GM21423 (cell line): ENCODE results near the gene CDR2L.
"Not testable (repeated sequence)": the region's sequence is repeated elsewhere in the genome, so short reads cannot be mapped to it uniquely, and the experiment has no call there.

Experiments used
- ATAC-seq: cut with Tn5 transposase; IDR thresholded peaks from one replicate; pipeline ENCODE4 v1.9.1; 2021; ENCODE audit warnings: mild to moderate bottlenecking, moderate library complexity; ENCODE audit not compliant: unreplicated experiment

Gene CDR2L

GRCh38 chr17:74957935-74958740 lies 29.3 kb upstream of the CDR2L start:
- ATAC-seq: no peak

GRCh38 chr17:74959826-74960515 lies 27.5 kb upstream of the CDR2L start:
- ATAC-seq: no peak

- no peak for ATAC-seq
Observed at GRCh38 chr17:74960570-74961342, 26.7 kb upstream of the CDR2L start.

DNA sequence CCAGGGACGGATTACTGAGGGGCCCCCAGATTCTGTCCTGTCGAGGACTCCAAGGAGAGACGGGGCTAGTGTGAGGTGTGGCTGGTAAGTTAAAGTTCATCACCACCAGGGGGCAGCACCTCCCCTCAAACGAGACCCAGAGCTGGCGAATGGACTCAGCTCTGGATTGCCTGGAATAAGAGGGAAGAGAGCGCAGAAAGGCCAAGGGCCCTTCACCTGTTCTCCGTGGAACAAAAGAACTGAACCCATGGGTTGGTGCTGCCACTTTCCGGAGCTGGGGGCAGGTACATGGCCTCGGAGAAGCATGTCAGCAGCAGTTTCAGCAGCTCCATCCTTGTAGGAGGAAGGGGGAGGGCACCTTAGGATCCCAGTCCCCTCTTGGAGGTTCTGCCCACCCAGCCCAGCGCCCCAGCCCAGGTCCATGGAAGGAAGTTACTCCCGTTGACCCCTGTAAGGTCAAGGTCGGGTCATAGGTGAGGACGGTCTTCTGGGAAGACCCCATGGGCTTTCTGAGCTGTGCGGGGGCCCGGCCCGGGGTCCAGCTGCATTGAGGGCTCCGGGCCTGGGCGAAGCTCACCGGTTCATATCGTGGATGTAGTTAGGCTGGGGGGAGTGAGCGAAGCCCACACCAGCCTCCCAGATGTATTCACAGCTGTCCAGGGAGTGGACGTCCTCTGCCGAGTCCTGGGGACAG lies 25.6 kb upstream of the CDR2L start:
- no peak for ATAC-seq

DNA sequence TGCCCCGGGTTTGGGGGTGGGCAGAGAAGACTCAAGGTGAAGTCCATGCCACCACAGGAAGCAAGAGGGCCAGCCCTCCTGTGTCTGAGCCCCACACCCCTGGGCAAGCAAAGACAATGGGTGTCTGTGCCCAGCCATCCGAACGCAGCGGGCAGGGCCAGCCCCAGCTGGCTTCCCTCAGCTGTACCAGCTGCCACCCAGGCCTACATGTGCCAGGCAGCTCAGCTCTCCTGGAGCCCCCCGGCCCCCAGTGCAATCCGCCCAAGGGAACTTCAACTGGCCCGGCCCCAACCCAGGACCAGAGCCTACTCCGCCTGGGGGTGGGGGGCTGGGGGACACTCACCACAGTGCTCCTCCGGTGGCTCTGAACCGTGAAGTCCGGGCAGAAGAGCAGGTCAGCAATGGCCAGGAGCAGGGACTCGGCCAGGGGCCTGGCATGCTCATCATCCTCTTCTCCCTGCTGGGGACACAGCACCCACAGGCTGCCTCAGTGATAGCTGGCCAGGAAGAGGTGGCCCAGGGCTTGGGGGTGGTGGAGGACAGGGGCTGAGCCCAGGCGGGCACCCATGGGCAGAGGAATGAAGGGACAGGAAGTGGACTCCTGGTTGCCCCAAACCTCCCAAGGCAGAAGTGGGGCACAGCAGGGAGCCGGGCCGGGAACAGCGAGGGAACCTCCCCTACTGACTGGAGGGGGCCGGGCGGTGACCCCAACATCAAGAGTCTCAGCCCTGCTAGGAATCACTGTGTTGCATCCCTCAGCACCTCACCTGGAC lies 24.6 kb upstream of the CDR2L start:
- ATAC-seq: no peak

DNA sequence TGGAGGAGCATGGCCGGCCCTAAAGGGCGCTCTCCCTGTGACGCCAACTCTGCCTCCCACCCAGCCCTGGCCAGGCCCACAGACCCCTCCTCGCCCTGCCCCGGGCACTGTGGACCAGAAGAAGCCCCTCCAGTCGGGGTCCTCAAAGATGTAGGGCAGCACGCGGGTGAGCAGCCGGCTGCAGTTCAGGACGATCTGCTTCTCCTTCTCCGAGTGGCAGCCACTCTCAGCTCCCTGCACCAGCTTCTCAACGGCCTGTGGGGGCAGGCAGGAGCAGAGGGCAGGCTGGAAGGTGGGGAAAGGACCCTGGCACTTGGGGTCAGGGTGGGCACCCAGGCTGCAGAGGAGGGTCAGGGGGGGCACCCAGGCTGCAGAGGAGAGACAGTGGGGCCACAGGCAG lies 23.8 kb upstream of the CDR2L start:
- no peak for ATAC-seq

DNA sequence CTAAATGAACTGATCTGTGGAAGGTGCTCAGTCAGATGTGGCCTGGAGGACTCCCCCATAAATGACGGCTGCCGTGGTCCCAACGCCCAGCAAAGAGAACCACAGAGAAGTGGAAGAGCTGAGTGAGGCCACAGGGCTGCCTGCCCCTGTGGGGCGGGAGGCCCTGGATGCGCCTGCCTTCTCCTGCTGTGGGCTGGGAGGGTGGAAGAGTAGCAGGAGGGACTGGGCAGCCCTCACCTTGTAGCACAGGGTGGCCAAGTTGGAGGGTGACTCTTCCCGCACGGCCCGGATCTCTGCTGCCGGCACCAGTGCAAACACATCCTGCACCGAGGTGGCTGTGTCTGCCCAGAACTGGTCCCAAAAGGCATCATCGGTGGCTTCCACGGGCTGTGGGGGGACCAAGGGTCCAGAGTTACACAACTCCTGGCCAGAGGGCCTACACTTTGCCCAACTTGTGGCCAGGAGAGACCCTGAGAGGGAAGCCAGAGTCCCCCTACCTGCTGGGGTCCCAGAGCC lies 23.1 kb upstream of the CDR2L start:
- ATAC-seq: no peak

- no peak for ATAC-seq
Observed at GRCh38 chr17:74964988-74965622, 22.3 kb upstream of the CDR2L start.

DNA sequence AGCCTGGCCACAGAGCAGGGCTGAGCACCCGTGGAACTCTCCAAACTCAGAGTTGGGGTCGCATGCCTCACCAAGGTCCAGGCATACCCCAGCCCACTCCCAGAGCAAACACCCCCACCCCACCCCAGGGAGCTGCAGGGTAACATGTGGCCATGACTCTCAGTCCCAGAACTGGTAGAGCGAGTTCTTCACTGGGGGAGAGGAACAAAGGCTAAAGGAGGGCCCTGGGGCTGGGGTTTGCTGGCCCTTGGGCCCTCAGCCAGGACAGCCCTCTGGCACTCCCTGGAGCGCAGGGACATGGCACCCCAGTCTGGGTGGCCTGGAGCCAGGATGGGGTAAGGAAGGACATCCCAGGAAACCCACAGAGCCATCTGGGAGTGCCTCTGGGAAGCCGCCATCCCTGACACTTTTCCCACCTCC lies 19.1 kb upstream of the CDR2L start:
- ATAC-seq: no peak

- ATAC-seq: not testable (repeated sequence)
Observed at GRCh38 chr17:74969501-74969900, 17.9 kb upstream of the CDR2L start.

- no peak for ATAC-seq
Observed at GRCh38 chr17:74970395-74970794, 17.0 kb upstream of the CDR2L start.

- no peak for ATAC-seq
Observed at GRCh38 chr17:74971069-74971841, 16.2 kb upstream of the CDR2L start.

GRCh38 chr17:74971842-74972106 lies 15.7 kb upstream of the CDR2L start:
- ATAC-seq: no peak

GRCh38 chr17:74972107-74972972 lies 15.1 kb upstream of the CDR2L start, which contains the start of gene HID1:
TSS of gene HID1 (minus strand) at chr17:74972759. CDS start at chr17:74972656, 103 bp downstream.
- ATAC-seq: no peak

- no peak for ATAC-seq
Observed at GRCh38 chr17:74972973-74973328, 14.5 kb upstream of the CDR2L start.

- ATAC-seq: no peak
Observed at GRCh38 chr17:74975943-74976342, 11.5 kb upstream of the CDR2L start.

DNA sequence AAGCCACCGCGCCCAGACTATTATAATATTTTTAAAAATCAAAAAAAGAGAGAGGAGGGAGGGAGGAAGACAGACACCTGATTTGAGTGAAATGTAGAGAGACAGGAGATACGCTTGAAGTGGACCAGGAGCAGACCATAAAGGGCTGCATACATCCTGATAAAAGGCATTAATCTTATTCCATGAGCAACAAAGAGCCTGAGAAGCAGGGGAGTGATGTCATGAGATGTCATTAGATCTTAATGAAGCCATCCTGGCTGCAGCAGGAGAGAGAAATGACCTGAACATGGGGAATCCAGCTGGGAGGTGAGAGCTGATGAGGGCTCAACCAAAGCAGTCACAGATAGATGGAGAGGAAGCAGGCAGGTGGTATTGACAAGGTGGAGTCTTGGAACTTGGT lies 9.6 kb upstream of the CDR2L start:
- no peak for ATAC-seq

DNA sequence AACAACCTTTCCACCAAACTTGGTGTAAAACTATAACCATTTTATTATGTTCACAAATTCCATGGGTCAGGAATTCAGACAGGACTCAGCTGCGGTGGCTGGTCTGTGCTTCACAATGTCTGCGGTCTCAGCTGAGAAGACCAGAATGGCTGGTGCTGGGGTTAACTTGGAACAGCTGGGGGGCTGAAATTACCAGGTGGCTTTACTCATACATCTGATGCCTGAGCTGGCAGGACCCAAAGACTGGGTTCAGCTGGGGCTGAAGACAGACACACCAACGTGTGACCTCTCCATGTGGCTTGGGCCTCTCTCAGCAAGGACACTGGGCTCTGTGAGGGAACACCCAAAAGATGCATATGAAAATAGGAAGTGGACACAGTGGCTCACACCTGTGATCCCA lies 9.2 kb upstream of the CDR2L start:
- ATAC-seq: no peak
